Tibial nerve (tissue), 4 donors: ENCODE data around the gene BMP5.

ENCODE experiments used
- EP300 ChIP-seq, 2 donors: sonication (generic); formaldehyde crosslinking; IDR thresholded peaks; one replicate each; pipeline ENCODE4 v1.6.1; 2017; ENCODE audit warnings: antibody characterized with exemption in 2 of 2, mild to moderate bottlenecking in 1 of 2
- POLR2A ChIP-seq, 2 donors: fragments of 450-650 bp; IDR thresholded peaks; one replicate each; pipeline ENCODE4 v1.6.1; 2017; ENCODE audit warnings: antibody characterized with exemption in 2 of 2, mild to moderate bottlenecking in 2 of 2, moderate library complexity in 2 of 2
- TF ChIP-seq, protein P1 (sequence below), 5 experiments: fragments of 200-600 bp in 3 of 5; fragments of 450-650 bp in 2 of 5; sonication (generic) in 3 of 5; IDR thresholded peaks; one replicate each; pipeline ENCODE4 v1.5.1; 2016 to 2019; ENCODE audit warnings: antibody characterized with exemption in 5 of 5, mild to moderate bottlenecking in 3 of 5, moderate library complexity in 2 of 5

DNA sequence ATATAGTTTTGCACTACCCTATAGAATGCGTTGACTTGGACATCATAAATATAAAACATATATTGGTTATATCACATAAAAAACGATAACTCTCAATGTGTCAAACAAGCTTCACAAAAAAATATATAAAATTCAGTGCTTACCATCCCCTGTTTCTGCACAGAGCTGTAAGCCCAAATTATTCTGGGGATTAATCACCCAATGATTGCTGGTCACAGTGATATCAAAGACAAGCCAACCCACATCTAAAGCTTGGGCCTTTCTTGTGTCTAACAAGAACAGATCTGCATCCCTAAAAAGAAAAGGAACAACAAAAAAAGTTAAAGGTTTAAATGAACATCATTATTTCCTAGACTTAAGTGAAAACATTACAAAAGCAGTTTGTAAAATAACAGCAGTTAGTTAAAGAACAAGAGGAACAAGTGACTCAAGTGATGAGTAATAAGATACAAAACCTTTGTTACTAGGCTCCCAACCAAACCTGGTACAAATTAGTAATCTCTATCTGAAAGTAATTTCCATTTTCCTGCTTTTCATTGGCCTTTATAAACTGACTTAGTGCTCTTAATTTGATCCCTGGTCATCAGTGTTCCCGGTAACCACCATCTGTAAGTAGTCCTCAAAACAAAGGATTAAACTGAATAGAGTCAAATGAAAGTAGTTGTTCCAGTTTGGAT, 81.1 kb downstream of the BMP5 start:
- TF ChIP-seq, protein P1, sequence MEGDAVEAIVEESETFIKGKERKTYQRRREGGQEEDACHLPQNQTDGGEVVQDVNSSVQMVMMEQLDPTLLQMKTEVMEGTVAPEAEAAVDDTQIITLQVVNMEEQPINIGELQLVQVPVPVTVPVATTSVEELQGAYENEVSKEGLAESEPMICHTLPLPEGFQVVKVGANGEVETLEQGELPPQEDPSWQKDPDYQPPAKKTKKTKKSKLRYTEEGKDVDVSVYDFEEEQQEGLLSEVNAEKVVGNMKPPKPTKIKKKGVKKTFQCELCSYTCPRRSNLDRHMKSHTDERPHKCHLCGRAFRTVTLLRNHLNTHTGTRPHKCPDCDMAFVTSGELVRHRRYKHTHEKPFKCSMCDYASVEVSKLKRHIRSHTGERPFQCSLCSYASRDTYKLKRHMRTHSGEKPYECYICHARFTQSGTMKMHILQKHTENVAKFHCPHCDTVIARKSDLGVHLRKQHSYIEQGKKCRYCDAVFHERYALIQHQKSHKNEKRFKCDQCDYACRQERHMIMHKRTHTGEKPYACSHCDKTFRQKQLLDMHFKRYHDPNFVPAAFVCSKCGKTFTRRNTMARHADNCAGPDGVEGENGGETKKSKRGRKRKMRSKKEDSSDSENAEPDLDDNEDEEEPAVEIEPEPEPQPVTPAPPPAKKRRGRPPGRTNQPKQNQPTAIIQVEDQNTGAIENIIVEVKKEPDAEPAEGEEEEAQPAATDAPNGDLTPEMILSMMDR (IDR thresholded peaks at IDR 0.05): no peak
- TF ChIP-seq POLR2A (IDR thresholded peaks at IDR 0.05) (no peak), EP300 (IDR thresholded peaks at IDR 0.05) (no peak)
